Stimulated activated CD8-positive, alpha-beta memory T cell treated with anti-CD3 and anti-CD28 coated beads, Interleukin-4, amount 100 ng/mL, for 24 hours (primary cell): ENCODE data around the gene DENND1A.

ENCODE experiments used
- DNase-seq: peaks from one replicate; pipeline ENCODE4 v3.0.0-alpha.2; 2020; ENCODE audit warnings: low read depth

DENND1A gene

DNA sequence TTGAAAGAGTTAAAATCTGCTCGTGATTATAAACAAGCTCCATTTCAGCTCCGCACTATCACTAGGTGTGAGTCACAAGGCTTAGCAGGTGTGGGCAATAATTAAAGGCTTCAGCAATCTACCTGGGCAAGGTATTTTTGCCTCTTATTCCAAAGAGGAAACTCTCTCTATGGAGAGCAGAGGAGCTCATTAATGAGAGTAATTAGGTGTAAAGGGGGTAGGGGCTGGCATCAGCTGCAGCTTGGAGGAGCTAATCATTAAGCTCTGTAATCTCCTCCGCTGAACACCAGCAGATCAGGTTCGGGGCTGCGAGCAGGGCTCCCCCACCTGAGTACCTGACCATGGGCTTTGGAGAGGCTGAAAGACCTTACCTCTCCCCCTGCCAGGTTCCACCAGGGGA, 444.7 kb downstream of the DENND1A start:
- no peak for DNase-seq

DNA sequence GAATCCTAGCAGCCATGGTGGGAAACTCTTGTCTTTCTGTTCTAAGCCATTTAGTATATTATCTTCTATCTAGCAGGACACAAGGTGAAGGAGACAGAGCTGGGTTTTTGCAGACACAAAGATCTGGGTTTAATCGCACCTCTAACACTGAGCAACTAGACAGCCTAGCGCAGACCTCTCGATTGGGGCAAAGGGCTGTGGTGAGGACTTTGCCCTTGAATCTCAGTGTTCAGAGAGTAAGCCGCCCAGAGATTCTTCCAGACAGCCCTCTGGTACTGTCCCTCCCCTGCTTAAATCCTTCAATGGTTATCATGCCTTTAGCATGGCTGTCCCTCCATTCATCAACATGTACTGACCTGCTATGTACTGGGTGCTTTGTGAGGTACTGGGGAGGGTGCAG, 445.8 kb downstream of the DENND1A start:
- no peak for DNase-seq

DNA sequence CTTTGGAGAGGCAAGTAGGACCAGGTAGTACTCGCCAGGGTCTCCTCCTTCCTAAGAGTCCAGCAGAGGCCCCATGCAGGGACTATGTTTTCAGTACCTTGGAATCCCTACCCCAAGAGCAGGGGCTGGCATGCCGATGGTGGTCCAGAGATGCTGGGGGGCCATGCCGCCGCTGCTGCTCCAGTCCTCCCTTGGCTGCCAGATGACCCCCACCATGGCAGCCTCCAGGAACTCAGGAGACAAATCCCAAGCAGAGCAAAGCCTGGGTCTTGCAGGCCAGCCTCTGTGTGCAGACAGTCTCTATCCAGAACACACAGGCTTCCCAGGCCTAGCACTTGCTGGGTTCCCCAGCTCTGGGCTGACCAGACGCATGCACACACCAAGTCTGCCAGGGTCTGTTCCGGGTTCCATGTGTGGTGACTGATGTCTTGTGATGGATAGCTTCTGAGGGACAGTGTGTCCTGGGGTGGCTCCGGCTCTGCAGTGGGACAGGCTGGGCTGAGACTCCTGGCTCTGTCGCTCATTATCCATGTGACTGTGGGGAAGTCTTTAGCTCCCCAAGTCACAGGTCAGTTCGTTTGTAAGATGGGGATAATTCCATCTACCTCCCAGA, 446.6 kb downstream of the DENND1A start:
- no peak for DNase-seq

DNA sequence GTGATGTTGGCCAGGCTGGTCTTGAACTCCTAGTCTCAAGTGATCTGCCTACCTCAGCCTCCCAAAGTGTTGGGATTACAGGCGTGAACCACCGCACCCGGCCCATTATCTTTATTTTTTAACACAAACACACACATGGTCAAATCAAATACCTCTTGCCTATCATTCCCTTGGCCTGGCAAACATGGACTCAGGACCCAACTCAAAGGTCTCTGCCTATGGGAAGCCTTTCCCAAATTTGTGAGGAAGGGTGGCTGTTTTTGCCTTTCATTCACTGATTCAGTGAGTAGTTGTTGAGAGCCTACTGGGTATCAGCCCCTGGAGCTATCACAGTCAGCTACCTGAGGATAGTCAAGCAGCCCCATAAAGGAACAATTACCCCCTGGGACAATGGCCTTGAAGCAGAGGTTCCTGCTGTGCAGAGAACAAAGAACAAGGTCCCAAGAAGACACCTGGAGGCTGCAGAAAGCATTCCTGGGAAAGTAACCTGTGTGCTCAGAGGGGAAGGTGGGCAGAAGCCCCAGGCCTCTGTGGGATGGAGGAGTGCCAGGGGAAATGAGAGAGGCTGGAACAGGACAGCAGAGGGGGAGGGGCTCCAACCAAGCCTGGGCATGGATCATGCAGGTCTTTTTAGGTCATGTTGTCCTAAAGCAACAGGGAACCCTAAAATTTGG, 447.5 kb downstream of the DENND1A start:
- DNase-seq, result no peak

DNA sequence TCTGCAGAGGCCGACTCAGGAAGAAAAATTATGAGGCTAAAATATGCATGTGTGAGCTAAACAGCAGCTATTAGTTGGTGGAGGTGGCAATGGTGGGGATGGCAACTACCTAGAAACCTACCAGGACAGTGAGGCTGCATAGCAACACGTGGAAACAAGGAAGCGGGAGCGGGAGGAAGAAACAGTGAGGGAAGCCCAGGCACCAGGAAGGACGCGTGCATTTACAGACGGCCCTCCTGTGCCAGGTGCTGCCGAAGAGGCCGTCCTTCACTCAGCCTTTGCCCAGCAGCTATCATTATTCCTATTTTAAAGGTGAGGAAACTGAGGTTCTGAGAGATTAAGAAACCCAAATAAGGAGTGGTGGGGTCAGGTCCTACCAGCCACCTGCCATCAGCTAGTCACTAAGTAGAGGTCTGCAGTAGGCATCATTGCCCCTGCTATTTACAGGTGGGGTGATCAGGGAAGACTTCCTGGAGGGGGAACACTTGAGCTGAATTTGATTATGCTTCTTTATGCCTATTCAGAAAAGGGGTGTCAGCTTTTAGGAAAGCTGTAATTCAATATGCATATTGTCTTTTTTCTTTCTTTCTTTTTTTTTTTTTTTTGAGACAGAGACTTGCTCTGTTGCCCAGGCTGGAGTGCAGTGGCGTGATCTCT, 448.6 kb downstream of the DENND1A start:
- DNase-seq, result no peak

DNA sequence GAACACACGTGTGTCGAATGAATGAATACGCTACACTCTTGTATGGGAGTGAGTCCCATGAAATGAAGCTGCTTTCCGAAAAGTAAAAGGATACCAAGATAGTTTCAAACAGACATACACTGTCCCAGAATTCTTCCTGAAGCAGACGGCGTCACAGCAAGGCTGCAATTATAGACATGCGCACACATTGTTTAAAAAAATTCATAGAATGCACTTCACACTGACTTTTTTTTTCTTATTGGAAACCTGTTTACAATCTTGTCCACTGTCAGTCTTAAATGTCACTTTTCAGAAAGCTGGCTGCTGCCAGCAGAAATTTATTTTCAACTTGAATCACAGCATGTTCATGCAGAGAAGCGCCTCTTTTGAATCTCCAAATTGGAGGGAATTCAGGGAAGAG, 449.1 kb downstream of the DENND1A start:
- DNase-seq, result no peak

DNA sequence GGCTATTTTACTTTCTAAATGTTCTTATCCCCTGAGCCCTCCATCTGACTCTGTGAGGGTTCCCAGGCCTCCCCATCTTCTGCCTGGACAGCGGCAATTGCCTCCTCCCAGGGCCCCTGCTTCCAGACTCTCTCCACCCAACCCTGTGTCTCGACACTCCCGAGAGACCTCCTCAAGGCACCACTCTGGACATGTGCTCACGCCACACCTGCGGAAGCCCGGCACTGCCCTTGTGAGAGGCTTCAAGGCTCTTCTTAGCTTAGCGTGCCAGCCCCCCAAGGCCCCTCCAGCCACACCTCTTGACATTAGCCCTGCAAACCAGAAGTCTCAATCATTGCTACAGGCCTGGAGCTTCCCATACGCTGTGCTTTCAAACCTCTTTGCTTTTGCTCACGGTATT, 449.8 kb downstream of the DENND1A start:
- no peak for DNase-seq

DNA sequence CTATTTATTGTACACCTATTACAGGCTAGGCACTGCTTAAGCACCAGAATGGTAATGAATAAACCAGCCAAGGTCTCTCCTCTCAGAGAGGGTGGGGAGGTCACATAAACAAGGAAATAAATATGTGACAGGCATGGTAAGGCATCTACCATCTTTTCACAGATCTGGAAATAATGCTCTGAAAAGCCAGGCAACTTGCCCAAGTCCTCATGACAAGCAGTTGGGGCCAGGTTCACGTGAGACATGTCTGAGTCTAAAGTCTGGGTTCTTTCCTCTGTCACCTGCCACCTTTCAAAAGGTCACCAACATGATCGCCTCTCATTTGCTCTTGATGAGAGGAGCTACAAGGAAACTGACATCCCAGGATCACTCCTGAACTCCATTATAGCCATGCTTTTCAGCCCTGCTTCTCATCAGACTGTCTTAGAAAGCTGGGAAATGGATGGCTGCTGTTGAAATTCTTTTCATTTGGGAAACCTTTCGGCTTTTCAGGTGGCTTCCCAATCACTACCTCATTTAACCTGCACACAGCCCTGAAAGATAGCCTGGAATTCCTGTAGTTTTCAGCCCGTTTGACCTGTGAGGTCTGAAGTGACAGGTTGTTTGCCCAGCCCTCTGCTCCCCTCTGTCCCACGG, 450.8 kb downstream of the DENND1A start:
- no peak for DNase-seq

DNA sequence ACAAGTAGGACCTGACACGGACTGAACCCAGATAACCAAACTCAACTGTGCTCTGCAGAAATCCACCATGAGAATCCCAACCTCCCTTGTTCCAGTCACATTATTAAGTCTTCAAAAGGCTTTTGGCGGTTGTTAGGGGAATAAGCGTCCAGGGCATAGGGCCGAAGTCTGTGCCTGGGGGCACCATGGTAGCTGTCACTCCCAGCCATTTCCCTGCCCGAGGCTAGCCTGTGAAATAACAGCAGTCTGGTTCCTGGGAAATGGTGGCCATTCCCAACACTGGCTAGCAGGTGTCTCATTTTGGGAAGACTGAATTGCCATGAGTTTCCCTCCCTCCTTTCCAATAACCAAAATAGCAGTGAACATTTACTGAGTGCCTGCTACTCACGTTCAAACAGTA, 451.8 kb downstream of the DENND1A start:
- no peak for DNase-seq

DNA sequence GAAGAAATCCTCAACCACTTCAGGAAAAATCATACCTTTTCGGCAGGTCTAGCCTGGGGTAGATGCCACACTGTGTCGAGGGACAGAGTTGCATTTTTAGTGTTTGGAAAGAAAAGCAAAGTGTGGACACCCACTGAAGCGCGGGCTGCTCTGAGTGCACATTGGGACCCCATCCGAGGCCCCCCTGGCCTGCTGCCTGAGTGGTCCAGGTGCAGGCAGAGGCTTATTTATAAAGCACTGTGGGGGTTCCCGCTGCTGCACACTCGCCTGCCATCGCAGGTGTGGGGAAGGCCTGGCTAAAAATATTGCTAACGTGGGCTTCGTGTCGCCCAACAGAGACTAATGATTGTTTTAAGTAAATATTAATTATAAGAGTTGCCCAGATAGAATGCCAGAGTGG, 454.5 kb downstream of the DENND1A start:
- DNase-seq, result no peak

DNA sequence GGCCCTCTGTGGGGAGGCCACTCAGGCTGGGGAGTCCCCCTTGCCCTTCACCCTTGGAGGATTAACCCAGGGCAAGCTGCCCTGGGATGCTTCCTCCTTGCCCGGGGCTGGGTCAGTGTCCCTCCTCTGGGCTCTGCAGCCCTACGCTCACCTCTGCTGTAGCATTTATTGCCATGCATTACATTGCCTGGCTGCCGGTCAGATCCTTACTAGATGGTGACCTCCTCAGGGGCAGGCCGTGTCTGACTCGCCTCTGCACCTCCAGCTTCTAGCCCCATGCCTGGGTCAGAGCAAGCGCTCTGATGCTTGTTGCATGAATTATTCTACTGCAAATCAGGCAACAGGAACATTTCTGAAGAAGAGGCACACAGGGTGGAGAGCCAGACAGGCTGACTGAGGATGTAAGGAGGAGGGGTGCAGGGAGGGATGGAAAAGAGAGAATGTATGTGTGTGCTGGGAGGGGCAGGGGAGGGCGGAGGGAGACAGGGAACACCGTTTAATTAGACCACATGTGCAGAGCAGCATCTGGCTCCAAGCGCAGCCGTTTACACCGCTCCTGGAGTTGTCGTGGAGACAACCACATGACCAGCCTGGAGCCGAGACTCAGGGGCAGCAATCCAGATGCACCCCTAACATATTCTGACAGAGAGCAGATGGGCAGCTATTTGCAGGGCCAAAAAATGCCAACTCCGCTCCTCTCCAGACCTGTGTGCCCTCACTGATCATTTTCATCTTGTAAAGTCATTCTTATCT, 456.9 kb downstream of the DENND1A start:
- no peak for DNase-seq

DNA sequence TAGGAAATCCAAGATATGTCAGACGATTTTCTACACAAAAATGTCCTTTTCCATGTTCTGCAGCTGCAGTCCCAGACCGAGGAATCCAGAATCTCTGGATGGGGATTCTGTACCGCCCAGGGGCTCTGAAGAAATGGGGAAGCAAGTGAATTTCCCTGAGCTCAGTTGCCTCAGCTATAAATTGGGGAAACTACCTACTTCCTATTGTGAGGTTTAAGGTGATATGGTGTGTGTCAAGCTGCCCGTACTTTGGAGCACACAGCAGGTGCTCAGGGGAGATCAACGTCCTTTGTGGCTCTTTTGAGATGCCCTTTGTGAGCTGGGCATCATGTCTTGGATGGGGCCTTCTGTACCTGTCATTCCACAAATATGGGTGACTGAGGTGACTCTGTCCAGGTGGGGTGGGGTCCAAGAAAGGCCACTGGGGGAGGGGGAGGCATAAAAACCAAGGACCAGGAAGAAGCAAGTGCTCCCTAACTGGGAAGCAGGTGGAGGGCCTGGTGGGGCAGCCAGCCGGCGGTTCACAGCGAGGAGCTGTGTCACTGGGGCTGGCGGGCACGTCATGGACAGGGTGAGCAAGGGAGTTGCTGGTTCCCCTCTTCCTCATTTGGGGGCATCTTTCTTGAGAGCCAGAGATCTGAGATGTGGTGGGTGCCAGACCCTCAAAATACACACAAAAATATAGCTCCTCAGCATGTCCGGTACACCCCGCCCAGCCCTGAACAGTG, 457.9 kb downstream of the DENND1A start:
- no peak for DNase-seq

DNA sequence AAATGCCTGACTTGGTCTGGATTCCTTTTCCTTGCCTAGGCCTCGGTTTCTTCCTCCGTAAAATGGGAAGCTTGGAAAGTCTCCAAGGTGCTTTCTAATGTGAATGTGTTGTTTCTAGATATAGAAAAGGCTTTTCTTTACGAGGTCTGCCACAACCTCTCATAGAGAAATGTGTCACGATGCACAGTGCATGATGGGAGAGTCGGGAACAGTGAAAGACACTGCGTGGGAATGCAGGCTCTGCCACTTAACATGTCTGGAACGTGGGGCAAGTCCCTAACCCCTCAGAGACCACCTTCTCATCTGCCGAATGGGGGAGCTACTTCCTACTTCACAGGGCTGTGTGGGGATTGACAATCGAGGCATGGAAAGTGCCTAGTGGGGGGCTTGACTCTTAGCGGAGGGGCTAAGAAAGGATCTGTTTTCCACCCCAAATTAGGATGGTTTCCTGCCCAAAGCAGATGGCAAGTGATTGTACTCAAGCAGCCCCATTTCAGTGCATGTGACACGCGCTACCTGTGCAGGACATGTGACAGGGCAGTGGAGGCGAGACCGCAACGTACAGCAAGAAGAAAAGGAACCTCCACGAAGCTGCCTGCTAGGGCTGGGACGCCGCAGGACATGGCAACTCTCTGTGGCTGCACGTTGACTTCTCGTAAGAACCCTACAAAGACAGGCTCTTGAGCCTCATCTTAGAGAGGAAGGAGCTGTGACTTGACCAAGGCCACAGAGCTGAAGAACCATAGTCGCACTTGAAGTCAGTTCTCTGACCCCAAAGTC, 458.7 kb downstream of the DENND1A start:
- no peak for DNase-seq

DNA sequence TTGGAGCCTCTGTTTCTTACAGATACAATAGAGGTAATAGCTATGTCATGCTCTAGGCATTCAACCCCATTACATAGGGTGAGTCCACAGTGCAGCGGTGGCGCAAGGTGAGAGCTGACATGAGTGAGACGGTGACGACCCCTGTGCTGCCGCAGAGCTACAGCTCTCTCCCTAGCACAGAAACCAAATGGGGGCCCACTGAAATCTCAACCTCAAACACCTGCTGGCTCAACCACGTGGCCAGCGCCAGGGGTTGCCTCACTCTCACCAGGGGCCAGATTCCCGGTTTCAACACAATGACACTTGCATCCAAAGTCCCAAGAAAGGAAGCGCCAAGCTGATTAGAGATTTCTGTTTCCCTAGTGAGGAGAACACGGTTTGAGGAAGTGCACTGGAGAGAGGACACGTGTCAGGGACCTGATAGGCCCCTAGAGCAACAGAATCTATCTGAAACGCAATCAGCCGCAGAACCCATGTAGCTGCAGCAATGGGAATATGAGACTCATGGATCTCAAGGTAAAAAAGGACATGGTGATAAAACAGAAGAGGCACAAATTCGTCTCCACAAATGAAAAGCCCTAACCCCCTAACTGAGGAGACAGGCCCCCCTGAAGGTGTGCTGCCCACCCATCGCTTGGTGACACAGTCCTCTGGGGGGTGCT, 459.7 kb downstream of the DENND1A start:
- DNase-seq, result no peak

DNA sequence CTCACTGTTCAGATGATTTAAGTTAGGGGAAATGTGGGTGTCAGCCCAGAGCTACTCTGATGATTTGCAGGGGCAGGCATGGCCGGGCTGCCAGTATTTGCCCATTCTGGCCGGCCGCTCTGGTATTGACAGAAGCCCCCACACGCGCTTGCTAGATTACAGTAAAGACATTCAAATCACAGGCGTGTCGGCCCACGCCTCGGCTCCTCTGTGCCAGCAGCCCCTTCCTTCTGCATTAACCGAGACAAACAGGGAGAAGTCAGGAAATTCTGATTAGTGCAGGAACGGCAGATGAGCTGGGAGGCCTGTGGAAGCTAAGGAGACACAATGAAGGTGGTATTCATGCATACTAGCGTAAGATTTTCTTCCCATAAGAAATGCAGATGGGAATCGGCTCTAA, 460.6 kb downstream of the DENND1A start:
- no peak for DNase-seq

DNA sequence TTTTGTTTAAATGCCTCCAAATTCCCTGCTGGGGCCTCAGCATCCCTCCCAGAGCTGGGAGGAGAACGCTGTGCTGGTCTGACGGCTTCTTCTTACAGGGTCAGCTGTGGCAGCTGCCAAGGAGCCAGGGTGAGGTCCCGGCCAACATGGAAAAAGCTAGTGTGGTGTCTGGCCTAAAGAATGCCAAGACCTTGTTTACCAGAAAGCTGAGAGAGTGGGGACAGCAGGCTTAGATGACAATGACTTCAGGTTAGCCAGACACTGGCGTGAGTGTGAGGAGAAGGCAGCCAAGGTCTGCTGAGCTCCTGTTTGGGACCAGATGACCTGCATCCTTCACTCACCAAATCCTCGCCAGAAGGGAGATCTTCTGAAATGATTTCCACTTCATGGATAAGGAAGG, 461.4 kb downstream of the DENND1A start:
- no peak for DNase-seq

DNA sequence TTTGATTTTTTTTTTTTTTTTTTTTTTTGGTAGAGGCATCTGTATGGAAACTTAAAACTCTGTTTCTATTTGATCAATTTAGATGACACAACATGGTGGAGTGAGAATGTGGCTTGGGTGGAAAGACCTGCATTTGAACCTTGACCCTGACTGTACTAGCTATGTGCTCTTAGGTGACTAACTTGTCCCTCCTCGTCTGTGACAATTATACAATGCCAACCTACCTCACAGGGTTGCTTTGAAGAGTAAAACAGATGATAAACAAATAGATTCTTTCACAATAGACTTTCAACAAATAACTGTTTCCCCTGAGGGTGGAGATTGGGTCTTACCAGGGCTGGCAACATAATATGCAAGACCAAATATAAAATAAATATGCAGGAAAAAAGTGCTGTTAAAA, 464.6 kb downstream of the DENND1A start:
- DNase-seq, result no peak

DNA sequence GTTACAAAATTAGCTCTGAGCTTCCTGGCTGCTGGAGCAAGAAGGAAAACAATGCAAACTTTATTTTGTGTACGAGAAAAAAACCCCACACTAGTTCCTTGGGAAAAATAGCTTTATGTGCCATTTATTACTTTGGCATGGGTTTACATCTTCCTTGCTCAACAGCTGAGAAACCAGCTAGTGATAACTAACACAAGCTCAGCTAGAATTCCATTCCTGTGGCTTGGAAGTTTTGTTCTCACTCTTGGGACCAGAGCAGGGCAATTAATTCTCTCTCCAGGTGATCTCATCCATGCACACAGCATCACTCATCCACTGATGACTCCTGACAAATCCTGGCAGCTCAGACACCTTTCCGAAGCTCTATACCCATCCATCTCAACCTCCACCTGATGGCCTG, 469.8 kb downstream of the DENND1A start:
- DNase-seq, result no peak

DNA sequence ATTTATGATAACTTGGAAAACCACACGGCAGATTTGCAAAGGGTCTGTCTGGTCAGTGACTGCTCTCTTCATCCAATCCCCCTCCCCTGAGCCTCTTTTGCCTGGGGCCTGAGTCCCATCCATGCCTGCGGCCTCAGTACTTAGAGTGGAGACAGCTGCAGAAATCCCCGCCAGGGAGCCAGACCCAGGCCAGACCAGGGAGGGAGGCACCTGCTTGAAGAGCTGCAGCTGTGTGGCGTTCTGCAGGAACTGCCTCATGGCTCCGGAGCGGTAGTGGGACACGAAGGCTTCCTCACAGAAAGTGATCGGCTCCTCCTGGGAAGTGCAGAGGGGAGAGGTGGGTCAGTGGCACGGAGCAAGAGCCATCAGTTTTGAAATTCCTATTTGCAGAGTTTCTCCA, 472.3 kb downstream of the DENND1A start:
- no peak for DNase-seq

DNA sequence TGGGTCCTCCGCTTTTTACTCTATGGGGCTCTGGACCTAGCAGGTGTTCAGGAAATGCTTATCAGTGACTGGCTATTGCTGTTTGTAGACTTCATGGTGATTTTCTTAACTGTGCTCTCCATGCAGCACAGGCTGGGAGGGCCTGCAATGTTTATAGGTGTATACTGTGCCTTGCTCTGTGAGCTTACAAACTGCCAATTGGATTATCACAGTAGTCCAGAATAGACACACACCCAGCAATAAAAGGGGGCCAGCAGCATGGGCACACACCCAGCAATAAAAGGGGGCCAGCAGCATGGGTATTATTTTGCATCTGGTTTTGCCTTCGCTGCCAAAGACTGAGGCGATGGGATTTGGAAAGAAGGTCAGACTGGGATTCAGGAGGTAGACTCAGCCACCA, 473.9 kb downstream of the DENND1A start:
- no peak for DNase-seq
